GF-D8 (cell line): ENCODE data around the gene TRAF2.

ENCODE experiments used
- DNase-seq: peaks from one replicate; lab custom pipeline; 2025; lab: John Stamatoyannopoulos, UW

TRAF2 gene

DNA sequence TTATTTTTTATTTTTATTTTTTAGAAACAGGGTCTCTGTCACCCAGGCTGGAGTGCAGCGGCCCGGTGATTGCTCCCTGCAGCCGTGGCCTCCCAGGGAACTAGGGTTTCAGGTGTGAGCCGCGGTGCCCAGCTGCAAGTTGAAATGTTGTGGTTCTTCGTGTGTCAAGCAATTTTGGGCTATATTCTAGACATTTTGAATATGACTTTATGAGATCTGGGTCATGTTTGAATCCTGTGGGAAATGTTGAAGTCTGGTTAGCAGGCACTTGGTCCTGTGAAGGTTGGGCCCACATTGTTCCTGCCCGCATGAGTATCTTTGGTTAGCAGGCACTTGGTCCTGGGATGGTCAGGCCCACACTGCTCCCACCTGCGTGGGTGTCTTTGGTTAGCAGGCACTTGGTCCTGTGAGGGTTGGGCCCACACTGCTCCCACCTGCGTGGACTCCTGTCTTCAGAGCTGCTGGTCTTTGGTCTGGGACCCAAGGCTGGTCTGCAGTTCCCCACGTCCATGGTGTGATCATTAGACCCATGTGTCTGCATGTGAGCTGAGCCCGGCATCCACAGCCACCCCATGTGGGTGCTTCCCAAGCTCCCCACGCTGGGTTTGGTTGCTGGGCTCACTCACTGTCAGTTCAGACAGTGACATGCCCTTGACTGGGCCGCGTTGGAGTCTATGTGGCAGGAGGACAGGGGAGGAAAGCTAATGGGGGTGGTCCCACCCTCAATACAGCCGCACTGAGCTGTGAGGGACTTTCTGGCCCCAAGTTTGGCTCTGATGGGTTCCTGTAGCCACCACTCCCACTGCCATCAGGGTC, 51.1 kb downstream of the TRAF2 start:
- DNase-seq, result no peak

DNA sequence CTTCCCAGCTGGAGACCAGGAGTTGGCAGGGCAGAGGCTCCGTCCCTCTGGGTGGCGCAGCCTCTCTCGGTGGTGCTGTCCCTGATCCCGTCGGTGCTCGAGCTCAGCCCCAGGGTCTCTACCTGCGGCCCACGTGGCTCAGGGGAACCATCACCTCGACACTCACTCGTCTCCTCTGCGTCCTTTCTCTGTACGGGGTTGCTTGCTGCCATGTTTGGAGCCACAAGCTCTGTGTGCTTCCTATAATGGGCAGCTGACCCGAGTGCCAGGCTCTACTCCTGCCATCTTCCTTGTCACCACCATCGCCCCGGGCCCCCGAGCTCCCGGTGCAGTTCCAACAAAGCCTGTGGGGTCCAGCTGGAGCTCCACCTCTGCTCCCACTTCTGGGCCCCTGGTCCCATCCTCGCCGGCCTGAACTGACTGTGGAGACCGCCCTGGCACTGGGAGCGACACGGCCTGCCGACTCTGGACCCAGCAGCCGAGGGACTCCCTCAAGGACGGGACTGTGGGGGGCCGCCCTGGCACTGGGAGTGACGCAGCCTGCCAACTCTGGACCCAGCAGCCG, 53.2 kb downstream of the TRAF2 start:
- DNase-seq, result no peak

DNA sequence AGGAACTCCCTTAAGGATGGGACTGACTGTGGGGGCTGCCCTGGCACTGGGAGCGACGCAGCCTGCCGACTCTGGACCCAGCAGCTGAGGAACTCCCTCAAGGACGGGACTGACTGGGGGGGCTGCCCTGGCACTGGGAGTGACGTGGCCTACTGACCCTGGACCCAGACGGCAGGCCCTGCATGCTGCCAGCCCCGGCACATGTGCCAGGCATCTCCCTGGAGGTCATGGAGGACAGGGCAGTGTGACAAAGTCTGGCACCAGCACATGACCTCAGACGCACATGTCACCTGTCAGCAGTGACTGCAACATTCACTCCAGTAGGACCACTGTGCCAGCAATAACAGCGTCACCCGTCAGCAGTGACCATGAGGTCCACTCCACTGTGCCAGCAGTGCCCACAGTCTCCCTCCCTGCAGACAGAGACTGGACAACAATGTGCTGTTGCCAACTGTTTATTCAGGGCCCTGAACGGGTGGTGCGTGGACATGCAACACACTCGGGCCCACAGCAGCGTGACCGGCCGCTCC, 53.7 kb downstream of the TRAF2 start:
- no peak for DNase-seq

DNA sequence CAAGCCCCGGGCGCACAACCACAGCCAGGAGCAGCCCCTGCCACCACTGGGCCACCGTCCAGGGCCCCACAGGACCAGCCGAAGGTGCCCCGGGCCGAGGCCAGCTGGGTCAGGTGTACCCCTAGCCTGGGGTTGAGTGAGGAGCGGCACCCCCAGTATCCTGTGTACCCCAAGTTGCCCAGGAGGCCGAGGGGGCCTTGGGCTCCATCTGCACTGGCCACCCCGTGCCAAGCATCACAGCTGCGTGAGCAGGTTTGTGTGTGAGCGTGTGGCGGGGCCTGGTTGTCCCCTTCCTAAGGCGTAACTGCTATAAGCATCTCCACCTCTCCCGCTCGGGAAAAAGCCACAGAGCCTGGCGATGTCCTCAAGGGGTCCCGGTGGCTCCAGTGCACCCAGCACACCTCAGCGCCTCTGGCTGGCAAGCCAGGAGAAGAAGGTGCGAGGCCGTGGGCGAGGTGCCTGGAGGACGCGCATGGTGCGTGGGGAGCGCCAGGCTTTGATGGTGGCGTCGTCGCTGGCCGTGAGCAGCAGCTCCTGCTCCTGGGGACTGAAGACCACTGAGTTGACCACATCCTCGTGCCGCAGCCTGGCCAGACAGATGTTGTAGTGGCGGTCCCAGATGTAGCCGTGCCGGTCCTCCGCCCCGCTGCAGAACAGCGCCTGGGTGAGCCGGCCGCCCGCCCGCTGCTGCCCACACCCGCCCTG, 54.4 kb downstream of the TRAF2 start:
- no peak for DNase-seq

DNA sequence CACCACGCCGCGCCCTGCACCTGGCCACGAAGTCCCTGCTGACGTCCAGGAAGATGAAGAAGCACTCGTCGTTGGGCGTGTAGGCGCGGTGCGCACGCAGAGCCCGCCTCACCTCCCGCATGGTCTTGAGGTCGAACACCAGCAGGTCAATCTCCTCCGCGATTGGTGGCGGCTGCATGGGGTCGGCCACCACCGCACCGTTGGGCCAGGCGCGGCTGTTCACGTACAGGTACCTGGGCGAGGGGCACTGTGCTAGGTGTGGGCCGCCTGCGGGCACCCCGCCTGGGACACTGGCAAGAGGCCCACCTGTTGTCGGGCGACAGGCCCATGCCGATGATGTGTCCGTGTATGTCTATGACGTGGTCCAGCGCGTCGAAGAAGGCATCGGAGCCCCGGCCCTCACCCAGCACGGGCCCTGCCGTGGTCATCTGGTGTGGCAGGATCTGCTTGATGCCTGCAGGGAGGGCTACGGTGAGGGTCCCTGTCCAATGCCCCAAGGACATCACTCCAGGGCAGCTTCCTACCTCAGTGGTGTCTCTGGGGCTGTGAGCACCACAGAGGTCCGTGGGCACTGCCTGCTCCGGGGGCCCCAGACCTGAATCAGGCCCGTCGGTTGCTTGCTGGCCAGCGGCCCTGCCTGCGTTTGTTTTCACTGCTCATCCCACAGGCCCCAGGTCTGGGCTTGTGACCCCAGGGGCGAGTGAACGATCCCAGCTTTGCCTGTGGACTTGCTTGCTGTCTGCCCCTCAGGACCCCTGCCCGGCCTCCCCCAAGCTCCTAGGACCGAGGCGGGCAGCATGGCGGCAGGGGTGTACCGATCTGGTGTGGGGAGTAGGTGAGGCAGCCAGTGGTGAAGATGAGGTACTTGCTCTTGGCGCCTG, 55.2 kb downstream of the TRAF2 start:
- DNase-seq, result no peak

DNA sequence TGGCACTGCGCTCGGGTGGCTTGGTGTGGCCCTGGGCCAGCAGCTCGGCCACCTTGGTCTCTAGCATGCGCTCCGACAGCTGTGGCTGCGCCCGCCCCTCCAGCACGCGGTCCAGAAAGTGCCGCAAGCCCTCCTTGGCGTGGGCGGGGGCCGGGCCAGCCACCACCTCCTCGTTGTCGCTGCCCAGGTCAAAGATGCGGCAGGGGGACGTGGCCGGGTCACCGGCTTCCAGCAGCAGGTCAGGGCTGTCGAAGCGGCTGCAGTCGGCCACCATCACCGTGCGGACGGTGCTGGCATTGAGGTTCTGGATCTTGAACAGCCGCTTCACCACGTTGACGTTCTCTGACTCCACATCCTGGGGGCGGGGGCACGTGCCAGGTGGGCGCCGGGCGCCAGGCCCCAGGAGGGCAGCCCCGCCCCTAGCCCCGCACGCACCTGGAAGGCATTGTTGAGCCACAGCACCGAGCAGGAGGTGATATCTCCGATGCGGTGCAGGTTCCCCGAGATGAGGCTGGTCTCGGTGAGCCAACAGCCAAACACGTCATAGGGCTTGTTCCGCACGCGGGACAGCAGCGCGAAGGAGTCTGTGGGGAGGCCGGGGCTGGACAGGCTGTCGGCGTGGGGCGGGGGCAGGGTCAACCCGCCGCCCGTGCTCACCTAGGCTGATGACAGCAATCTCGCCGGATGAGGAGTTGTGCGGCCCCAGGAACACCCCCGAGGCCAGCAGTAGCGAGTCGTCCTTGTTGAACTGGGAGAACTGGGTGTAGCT, 56.0 kb downstream of the TRAF2 start:
- DNase-seq, result no peak

DNA sequence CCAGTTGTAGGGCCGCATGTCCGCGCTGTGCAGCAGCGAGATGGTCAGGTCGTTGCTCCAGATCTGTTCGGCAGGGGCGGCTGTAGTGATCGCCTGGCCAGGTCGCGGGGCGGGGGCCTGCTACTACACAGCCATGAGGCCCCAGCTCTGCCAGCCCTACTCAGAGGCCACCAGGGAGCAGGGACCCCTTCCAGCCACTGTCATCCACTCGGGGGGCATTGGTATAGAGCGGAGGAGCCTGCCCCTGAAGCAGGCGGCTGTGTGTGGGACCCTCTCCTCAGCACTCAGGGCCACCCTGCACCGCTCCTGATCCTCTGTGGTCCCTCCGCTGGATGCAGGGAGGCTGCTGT, 56.5 kb downstream of the TRAF2 start:
- DNase-seq, result no peak

DNA sequence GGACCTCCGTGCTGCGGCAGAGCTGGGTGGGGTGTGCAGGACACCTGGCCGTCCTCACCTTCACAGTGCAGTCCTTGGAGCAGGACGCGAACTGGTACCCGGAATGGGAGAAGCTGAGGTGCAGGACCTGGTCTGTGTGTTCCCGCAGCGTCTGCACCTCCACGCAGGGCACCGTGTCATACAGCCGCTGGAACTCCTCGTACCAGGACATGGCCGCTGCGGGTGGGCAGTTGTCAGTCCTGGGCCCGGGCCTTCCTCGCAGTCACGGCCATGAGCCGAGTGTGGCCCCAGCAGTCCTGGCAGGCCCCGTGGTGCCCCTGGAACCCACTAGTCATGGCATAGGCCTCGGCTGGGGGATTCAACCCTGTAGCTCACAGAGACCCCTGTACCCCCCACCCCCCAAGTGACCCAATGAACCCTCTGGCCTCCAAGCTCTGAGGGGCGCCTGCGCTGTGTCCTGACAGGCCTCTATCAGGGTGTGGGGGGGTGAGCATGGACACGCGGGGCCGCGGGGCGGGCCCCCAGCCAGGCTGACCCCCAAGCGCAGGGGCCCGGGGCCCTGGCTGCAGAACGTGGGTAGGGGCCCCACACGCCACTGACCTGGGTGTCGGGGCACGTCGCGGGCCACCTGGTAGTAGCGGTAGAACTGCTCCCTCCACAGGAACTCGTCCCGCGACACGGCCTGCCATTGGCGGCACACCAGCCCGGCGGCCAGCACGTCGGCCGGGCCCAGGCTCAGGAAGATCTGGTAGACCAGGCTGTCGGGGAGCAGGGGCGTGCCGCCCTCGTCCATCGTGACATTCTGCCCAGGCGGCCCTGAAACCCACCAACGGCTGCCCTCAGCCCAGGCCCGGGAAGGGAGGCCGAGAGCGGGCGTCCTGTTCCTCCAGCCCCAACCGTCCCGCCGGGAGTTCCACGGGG, 57.2 kb downstream of the TRAF2 start:
- DNase-seq, result no peak

DNA sequence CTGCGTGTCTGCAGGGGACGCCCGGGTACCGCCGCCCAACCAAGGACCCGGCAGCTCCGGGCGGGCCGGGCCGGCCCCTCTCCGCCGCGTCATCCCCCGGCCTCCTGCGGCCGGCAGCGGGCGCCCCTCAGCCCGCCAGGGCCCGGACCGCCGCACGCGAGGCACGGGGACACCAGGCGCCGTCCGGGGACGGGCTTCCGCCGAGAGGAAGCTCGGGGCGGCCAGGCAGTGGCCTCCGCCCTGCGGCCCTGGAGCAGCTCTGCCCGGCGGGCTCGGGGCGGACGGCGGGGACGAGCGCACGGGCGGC, 57.8 kb downstream of the TRAF2 start:
- DNase-seq, result no peak

DNA sequence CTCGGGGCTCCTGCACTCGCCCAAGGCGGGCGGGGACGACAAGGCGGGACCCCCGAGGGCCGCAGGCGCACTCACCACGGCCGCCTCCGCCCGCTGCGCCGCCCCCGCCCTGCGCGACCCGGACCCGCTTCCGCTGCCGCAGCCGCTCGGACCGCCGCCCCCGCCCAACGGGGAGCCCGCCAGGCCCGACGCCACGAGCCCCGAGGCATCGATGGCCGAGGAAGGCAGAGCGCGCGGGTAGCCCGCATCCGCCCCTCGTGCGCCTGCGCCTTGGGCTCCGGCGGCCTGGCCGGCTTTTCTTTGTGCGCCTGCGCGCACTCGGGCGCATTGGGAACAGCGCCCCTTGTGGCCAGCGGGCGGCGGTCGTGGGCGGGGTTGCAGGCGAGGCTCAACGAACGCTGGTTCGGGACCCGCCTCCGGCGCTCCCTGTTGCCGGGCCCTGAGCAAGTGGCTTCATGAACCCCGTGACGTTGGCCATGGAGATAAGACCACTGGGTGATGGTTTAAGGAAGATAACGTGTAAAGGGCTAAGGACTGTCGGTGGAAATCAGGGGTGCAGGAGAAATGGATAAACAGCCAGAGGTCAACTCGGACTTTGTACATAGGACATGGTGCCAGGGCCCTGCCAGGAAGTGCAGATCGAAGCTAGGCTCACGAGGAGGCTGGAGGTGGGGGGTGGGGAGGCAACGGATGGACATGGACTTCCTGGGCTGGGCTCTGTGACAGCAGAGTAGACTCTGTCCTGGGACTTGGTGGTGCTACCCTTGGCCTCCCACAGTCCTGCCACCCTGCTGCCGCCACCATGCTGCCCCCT, 58.4 kb downstream of the TRAF2 start, which contains the start of the genes C8G and FBXW5:
Gene C8G (plus strand): TSS at position 725 of the 814 bp plus-strand sequence. CDS start 78 bp downstream, at position 803.
Gene FBXW5 (minus strand): TSS at position 220 of the 814 bp plus-strand sequence. CDS start 655 bp downstream, outside the sequence.
- peak; percentile 70 for DNase-seq

DNA sequence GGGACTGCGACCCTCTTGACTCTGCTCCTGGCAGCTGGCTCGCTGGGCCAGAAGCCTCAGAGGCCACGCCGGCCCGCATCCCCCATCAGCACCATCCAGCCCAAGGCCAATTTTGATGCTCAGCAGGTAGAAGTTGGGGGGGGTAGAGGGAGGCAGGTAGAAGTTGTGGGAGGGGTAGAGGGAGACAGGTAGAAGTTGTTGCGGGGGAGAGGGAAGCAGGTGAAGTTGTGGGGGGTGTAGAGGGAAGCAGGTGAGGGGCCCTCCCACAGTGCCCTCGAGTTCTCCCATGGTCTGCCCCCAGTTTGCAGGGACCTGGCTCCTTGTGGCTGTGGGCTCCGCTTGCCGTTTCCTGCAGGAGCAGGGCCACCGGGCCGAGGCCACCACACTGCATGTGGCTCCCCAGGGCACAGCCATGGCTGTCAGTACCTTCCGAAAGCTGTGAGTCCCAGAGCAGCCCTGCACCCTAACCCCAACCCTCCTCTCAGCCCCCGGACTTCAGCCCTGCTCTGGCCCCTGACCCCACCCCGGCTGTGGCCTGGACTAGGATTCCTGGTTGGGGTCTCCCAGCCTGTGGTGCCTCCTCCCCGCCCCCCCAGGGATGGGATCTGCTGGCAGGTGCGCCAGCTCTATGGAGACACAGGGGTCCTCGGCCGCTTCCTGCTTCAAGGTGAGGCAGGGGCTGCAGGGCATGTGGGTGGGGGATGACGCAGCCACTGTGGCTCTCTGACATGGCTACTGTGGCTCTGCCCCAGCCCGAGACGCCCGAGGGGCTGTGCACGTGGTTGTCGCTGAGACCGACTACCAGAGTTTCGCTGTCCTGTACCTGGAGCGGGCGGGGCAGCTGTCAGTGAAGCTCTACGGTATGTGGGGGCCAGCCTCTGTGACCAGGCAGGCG, 59.3 kb downstream of the TRAF2 start:
- no peak for DNase-seq

DNA sequence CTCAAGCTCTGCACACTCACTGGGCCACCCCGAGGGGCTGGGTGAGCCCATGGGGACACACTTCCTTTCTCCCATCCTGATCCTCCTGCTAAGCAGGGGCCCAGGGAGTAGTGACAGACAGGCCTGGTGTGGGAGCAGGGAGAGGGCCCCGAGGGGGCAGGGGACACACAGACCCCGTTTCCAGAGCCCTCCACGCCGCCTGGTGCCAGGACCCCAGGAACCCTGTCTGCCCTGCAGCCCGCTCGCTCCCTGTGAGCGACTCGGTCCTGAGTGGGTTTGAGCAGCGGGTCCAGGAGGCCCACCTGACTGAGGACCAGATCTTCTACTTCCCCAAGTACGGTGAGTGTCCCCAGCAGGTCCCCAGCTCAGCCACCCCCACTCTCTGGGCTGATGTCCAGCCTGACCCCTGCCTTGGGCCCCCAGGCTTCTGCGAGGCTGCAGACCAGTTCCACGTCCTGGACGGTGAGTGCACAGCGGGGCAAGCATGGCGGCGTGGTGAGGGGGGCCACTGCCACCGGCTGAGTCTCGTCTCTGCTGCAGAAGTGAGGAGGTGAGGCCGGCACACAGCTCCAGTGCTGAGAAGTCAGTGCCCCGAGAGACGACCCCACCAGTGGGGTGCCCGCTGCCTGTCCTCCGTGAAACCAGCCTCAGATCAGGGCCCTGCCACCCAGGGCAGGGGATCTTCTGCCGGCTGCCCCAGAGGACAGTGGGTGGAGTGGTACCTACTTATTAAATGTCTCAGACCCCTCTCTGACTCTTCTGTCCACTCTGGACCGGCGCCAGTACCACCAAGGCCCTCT, 60.1 kb downstream of the TRAF2 start:
- DNase-seq, result no peak

DNA sequence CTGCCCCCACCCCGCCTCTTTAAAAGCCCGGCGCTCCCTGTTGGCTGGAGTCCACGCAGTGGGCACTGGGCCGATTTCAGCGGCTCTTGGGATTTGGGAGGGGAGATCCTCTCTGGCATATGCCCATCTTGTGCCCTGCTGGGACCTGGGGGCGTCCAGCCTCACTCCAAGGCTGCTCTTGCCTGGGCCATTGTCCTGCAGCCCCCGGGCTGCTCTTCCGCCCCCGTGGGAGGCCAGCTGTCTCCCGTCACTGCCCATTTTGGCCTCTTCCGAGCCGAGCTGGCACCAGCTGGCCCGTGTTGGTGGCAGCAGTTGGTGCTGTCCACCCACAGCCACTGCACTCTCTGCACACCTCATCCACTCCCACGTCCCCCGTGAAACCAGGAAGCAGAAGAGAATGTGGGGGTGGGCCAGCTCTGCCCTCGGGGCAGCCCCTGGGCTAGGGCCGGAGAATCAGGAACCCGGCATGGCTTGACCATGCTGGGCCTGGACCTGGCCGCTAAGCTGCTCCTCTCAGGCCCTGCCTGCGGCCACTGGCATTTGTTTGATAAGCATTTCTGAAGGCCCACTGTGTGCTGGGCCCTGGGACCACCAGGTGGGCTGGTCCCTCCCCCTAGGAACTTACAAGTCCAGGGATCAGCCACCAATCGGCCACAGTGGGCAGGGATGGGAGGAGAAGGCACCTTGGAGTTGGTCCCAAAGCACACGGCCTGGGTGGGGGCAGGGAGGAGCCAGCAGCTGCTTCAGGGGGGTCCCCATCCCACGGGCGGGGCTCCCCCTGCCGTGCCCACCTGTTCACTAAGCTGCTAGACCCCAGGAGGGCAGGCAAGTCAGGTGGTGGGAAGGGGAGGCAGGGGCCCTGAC, 60.9 kb downstream of the TRAF2 start:
- no peak for DNase-seq

DNA sequence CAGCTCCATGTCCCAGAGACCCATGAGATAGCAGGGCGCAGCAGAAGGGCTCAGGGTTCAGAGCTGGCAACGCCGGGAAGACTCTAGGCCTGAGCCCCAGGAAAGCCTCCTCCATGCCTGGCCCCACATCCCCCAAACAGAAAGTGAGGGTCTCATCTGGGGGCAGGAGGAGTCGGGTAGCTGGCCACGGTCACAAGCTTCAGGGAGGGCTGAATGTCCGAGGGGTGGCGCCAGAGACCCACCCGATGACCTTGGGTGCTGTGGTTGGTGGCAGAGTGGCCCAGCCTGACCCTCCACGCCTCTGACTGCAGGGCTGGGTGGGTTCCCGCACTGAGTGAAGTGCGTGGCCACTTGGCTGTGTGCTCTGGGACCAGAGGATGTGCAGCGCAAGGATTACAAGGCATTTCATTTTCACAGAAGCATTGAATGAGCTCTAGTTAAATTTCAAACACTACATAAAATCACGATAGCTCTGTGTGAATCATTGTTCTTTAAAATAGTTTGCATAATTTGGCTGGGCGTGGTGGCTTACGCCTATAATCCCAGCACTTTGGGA, 61.7 kb downstream of the TRAF2 start:
- DNase-seq, result no peak

DNA sequence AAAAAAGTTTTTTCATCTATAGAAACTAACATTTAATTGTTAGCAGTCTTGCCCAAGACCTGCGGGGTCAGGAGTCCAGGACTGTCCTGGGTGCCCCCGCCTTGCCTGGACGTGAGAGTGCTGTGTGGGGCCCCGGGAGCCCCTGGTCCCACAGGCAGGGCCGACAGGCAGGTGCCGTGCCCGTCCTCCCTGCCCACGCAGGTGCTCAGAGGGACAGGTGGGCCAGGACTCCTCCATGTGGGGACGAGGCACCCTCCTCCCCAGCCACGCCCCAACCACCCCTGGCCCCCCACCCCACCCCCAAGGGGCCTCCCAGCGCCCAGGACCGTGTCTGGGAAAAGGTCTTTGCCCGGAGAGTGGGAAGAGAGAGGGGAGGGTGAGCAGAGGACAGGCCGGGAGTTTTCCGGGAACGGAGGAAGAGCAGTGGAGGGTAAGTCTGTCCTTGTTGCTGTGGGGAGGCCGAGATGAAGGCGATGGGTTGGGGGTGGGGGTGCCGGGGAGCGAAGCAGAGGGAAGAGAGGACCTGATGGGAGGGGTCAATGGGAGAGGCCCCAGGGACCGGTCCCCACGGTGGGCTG, 63.0 kb downstream of the TRAF2 start:
- DNase-seq, result no peak
